ENCODE data around the gene PDE3B. TPM values are rescaled to one million over a fixed set of nuclear protein-coding genes. Genes with fewer than 3 reads are reported as not detected.
"Not testable (repeated sequence)": the region's sequence is repeated elsewhere in the genome, so short reads cannot be mapped to it uniquely, and the experiment has no call there.

PDE3B gene
- total RNA-seq, 4 donors from 2014 or later: 14.0 to 30.5 (median 18.0) TPM

DNA sequence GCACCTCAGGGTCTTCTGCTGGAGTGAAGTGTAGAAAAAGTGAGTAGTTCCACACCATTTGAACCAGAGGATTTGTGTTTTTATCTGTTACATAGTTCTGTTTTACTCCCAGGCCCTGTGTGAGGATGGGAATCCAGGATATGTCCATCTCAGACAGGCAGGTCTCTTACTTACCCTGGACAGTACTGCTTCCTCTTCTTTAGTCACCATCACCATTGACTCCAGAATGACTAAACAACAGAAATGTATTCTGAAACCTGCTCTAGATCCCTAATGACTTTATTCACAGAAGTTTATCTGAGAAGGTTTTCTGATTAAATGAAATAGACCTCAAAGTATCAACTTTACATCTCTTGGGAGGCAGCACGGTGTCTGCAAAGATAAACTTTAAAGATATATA, 214.8 kb downstream of the PDE3B start:
- H3K4me1 ChIP-seq: no peaks in the 10 kb centered on the region

GRCh38 chr11:14860511-14860910, 216.9 kb downstream of the PDE3B start:
- H3K9me3 ChIP-seq: no peaks in the 10 kb centered on the region
- H3K4me1 ChIP-seq: no peaks in the 10 kb centered on the region
- H3K27me3 ChIP-seq: no peaks in the 10 kb centered on the region
- H3K27ac ChIP-seq: no peak overlapping the region
- H3K36me3 ChIP-seq: peaks cover 0 to 4% (median 0%) of the 10 kb centered on the region in 3 donors
- no peak overlapping the region for H3K4me3 ChIP-seq
- no peak for TF ChIP-seq CTCF (IDR thresholded peaks at IDR 0.05)
- no peak for TF ChIP-seq POLR2A (IDR thresholded peaks at IDR 0.05)
- no peak for DNase-seq

More for the DNA sequence above, 214.8 kb downstream of the PDE3B start:
- H3K27me3 ChIP-seq: no peaks in the 10 kb centered on the region
- no peak overlapping the region for H3K4me3 ChIP-seq
- H3K9me3 ChIP-seq: no peaks in the 10 kb centered on the region
- no peak overlapping the region for H3K27ac ChIP-seq
- no peak for DNase-seq
- TF ChIP-seq CTCF (IDR thresholded peaks at IDR 0.05) (no peak), POLR2A (IDR thresholded peaks at IDR 0.05) (no peak)
- H3K36me3 ChIP-seq: peaks cover 0 to 4% (median 0%) of the 10 kb centered on the region in 3 donors

GRCh38 chr11:14861680-14862079, 218.1 kb downstream of the PDE3B start:
- H3K36me3 ChIP-seq: peaks cover 0 to 4% (median 0%) of the 10 kb centered on the region in 3 donors
- H3K4me1 ChIP-seq: no peaks in the 10 kb centered on the region
- H3K9me3 ChIP-seq: no peaks in the 10 kb centered on the region
- TF ChIP-seq POLR2A (IDR thresholded peaks at IDR 0.05) (no peak), CTCF (IDR thresholded peaks at IDR 0.05) (no peak)
- no peak overlapping the region for H3K4me3 ChIP-seq
- peak in 2 of 3 donors; percentile 72 to 85 for DNase-seq
- H3K27ac ChIP-seq: peak overlapping the region in 1 of 4 donors; percentile 43
- H3K27me3 ChIP-seq: no peaks in the 10 kb centered on the region

DNA sequence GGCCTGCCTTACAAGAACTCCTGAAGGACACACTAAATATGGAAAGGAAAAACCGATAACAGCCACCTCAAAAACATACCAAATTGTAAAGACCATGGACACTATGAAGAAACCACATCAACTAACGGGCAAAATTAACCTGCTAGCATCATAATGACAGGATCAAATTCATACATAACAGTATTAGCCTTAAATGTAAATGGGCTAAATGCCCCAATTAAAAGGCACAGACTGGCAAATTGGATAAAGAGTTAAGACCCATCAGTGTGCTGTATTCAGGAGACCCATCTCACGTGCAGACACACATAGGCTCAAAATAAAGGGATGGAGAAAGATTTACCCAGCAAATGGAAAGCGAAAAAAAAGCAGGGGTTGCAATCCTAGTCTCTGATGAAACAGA, 220.2 kb downstream of the PDE3B start:
- not testable (repeated sequence) for H3K27me3 ChIP-seq, H3K27ac ChIP-seq, H3K36me3 ChIP-seq

DNA sequence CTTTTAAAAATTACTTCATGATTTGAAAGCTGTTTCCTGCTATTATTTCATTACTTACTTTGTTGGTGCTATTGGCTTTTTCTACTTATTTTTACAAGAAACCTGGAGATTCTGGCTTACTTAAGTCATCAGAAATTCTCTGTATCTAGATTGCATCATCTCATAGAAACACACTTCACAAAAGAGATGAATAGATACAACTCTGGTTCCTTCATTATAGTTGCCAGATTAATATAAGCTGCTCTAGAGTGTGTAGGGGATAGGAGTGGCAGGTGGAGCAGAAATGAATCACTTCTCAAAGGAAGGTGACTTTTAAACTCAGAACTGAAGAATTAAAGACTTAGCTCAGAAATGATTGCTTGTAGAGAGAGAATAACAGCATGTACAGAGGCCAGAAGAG, 228.4 kb downstream of the PDE3B start:
- H3K27ac ChIP-seq: no peak overlapping the region
- no peaks in the 10 kb centered on the region for H3K27me3 ChIP-seq
- DNase-seq: no peak
- H3K9me3 ChIP-seq: no peaks in the 10 kb centered on the region
- H3K4me1 ChIP-seq: no peaks in the 10 kb centered on the region
- peaks cover 0 to 11% (median 0%) of the 10 kb centered on the region in 3 donors for H3K36me3 ChIP-seq
- TF ChIP-seq CTCF (IDR thresholded peaks at IDR 0.05) (no peak), POLR2A (IDR thresholded peaks at IDR 0.05) (no peak)
- H3K4me3 ChIP-seq: no peak overlapping the region

More for the DNA sequence above, 220.2 kb downstream of the PDE3B start:
- not testable (repeated sequence) for H3K9me3 ChIP-seq, H3K4me1 ChIP-seq, H3K4me3 ChIP-seq, DNase-seq

- H3K27ac ChIP-seq: no peak overlapping the region
- H3K27me3 ChIP-seq: no peaks in the 10 kb centered on the region
- no peak overlapping the region for H3K4me3 ChIP-seq
- no peak for TF ChIP-seq POLR2A (IDR thresholded peaks at IDR 0.05)
- TF ChIP-seq CTCF (IDR thresholded peaks at IDR 0.05): no peak
- DNase-seq: no peak
- H3K9me3 ChIP-seq: no peaks in the 10 kb centered on the region
- H3K4me1 ChIP-seq: no peaks in the 10 kb centered on the region
- peaks cover 0 to 25% (median 0%) of the 10 kb centered on the region in 3 donors for H3K36me3 ChIP-seq
These were observed 230.0 kb downstream of the PDE3B start for GRCh38 chr11:14873632-14874031.
